ENCODE data around the gene TSPAN12. TPM values are rescaled to one million over a fixed set of nuclear protein-coding genes. Genes with fewer than 3 reads are reported as not detected.

The TSPAN12 gene
- total RNA-seq, 1 experiment from 2014 or later = 17.3 TPM

- TF ChIP-seq SMAD4 (CRISPR knock-in tag; IDR thresholded peaks at IDR 0.05) = no peak
Observed at GRCh38 chr7:120874722-120875121, 16.8 kb upstream of the TSPAN12 start (continued).

GRCh38 chr7:120874016-120874415 is 16.1 kb upstream of the TSPAN12 start:
- DNase-seq (ENCODE audit: low spot score) = no peak
- H3K9me3 Mint-ChIP-seq = 0 out of 2 replicates have a peak, but pooled peaks cover 5% of the 10 kb centered on the region
- H3K36me3 Mint-ChIP-seq = no peaks in the 10 kb centered on the region

More at GRCh38 chr7:120874016-120874415, 16.1 kb upstream of the TSPAN12 start:
- no peak for ATAC-seq
- H3K27me3 Mint-ChIP-seq (ENCODE audit: low read depth) = no peaks in the 10 kb centered on the region
- no peak overlapping the region for H3K27ac Mint-ChIP-seq
- POLR2A ChIA-PET = no interaction called here
- no peak overlapping the region for H3K4me3 Mint-ChIP-seq
- CTCF ChIA-PET = interaction anchor here (2.2 kb wide), 1 partner anchor 82 kb away, joined by 7 read pairs; no protein-coding TSS in a partner anchor
- TF ChIP-seq FOXP1 (CRISPR knock-in tag; IDR thresholded peaks at IDR 0.05; ENCODE audit: borderline replicate concordance) (no peak), ERG (CRISPR knock-in tag; IDR thresholded peaks at IDR 0.05) (no peak), IRF1 (CRISPR knock-in tag; IDR thresholded peaks at IDR 0.05) (no peak), MYBL2 (CRISPR knock-in tag; IDR thresholded peaks at IDR 0.05) (no peak), ATF6 (CRISPR knock-in tag; IDR thresholded peaks at IDR 0.05) (no peak), NFYB (CRISPR knock-in tag; conservative IDR thresholded peaks at IDR 0.05; ENCODE audit: low read depth) (no peak), JAZF1 (CRISPR knock-in tag; IDR thresholded peaks at IDR 0.05) (no peak), TEAD1 (CRISPR knock-in tag; IDR thresholded peaks at IDR 0.05) (no peak), TEAD4 (CRISPR knock-in tag; IDR thresholded peaks at IDR 0.05) (no peak), MLX (CRISPR knock-in tag; IDR thresholded peaks at IDR 0.05) (no peak), PRRX2 (CRISPR knock-in tag; IDR thresholded peaks at IDR 0.05) (no peak), SOX15 (CRISPR knock-in tag; IDR thresholded peaks at IDR 0.05) (no peak), CTCF (IDR thresholded peaks at IDR 0.05) (no peak)
- H3K4me1 Mint-ChIP-seq = peaks cover 24% of the 10 kb centered on the region
